SK-N-SH (cell line): ENCODE measurements around the gene ARHGAP26.

Experiments
- CTCF ChIP-seq: fragments of 200-600 bp; sonication (generic); IDR thresholded peaks from 2 replicates; pipeline ENCODE4 v1.6.1; 2017; ENCODE audit warnings: antibody characterized with exemption, mild to moderate bottlenecking, moderate library complexity
- EP300 ChIP-seq, 2 experiments: IDR thresholded peaks; 2 replicates each; pipeline versions ENCODE4 v1.4.0 to v1.6.1; 2012; ENCODE audit warnings: borderline replicate concordance in 1 of 2, low read depth in 1 of 2, low read length in 1 of 2
- GABPA ChIP-seq: IDR thresholded peaks from 2 replicates; pipeline ENCODE4 v1.4.0; 2012; ENCODE audit warnings: low read depth, mild to moderate bottlenecking
- JUND ChIP-seq: IDR thresholded peaks from 2 replicates; pipeline ENCODE4 v1.4.0; 2012
- MAX ChIP-seq: IDR thresholded peaks from 2 replicates; pipeline ENCODE4 v1.4.0; 2012; ENCODE audit warnings: low read depth
- MXI1 ChIP-seq: IDR thresholded peaks from 2 replicates; pipeline ENCODE4 v1.6.1; 2012; ENCODE audit warnings: mild to moderate bottlenecking, low read depth, low read length, improper control_type of control experiment
- POLR2AphosphoS5 ChIP-seq: IDR thresholded peaks from 2 replicates; pipeline ENCODE4 v1.6.1; 2012; ENCODE audit warnings: low read depth, low read length
- RAD21 ChIP-seq: IDR thresholded peaks from 2 replicates; pipeline ENCODE4 v1.6.1; 2012; ENCODE audit warnings: mild to moderate bottlenecking, low read length
- RCOR1 ChIP-seq: fragments of 150-350 bp; IDR thresholded peaks from 2 replicates; pipeline ENCODE4 v1.6.1; 2017; ENCODE audit warnings: antibody characterized with exemption, low read length
- REST ChIP-seq: IDR thresholded peaks from 2 replicates; pipeline ENCODE4 v1.6.1; 2012; ENCODE audit warnings: mild to moderate bottlenecking, low read depth, low read length, moderate library complexity
- TAF1 ChIP-seq: IDR thresholded peaks from 2 replicates; pipeline ENCODE4 v1.6.1; 2012; ENCODE audit warnings: low read depth, mild to moderate bottlenecking, low read length, moderate library complexity, borderline replicate concordance
- TEAD4 ChIP-seq: IDR thresholded peaks from 2 replicates; pipeline ENCODE4 v1.4.0; 2012; ENCODE audit warnings: mild to moderate bottlenecking, borderline replicate concordance; ENCODE audit not compliant: insufficient read depth
- USF2 ChIP-seq: fragments of 150-350 bp; IDR thresholded peaks from 2 replicates; pipeline ENCODE4 v1.6.1; 2017; ENCODE audit warnings: antibody characterized with exemption, low read length, low read depth, borderline replicate concordance
- YY1 ChIP-seq: IDR thresholded peaks from 2 replicates; pipeline ENCODE4 v1.4.0; 2012; ENCODE audit warnings: low read depth, mild to moderate bottlenecking

GRCh38 chr5:143261748-143262392, 491.7 kb downstream of the ARHGAP26 start:
- TF ChIP-seq CTCF (no peak), USF2 (no peak), GABPA (no peak), TEAD4 (no peak), JUND (no peak), REST (no peak), RCOR1 (no peak), MAX (no peak), EP300 (IDR thresholded peaks at IDR 0.05; ENCODE audit: borderline replicate concordance in 1 of 2, low read depth in 1 of 2, low read length in 1 of 2) (no peak), YY1 (no peak), POLR2AphosphoS5 (no peak), TAF1 (no peak), RAD21 (no peak), MXI1 (no peak)
